Measurements from ENCODE around the gene LRP1B. TPM values are rescaled to one million over a fixed set of nuclear protein-coding genes. Genes with fewer than 3 reads are reported as not detected.

Gene LRP1B
- total RNA-seq, 2 experiments from 2014 or later: not detected

DNA sequence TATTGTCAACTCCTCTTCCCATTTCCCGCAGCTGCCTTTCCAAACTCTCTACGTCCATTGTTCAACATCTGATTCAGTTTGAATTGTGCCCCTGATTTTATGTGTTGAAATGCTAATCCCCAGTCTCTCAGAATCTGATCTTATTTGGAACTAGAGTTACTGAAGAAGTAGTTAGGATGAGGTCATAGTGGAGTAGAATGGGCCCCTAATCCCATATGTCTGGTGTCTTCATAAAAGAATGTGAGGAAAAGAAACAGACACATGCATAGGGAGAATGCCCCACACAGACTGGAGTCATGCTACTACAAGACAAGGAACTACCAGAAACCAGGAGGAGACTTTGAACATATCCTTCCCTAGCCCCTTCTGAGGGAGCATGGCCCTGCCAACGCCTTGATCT, 99.2 kb downstream of the LRP1B start:
- Mint-ChIP-seq H3K9me3 (ENCODE audit: insufficient read depth) (no peaks in the 10 kb centered on the region), H3K36me3 (ENCODE audit: low read depth) (no peaks in the 10 kb centered on the region), H3K4me3 (no peak overlapping the region), H3K27ac (no peak overlapping the region), H3K4me1 (ENCODE audit: low read depth) (no peaks in the 10 kb centered on the region), H3K27me3 (ENCODE audit: low read depth) (no peaks in the 10 kb centered on the region)
- ATAC-seq: no peak
- ChIA-PET POLR2A (no interaction called here), CTCF (no interaction called here)
- no peak for DNase-seq

DNA sequence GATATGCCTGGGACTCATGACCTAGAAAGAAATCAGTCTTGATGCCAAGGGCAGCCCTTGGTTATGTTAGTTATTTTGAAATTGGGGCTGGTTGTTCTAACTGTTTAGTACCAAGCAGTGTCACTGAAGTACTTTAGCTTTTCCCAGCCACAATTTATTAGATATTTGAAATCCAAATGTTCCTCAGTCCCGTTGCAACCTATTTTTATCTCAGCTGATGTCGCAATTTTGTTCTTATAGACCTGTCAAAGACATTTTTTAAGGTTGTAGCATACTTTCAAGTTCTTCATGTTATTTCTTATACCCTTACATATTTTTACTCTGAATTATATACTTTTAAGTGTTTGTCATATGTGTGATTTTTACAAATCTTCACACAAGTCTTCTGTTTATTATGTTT, 100.1 kb downstream of the LRP1B start:
- no peaks in the 10 kb centered on the region for H3K4me1 Mint-ChIP-seq (ENCODE audit: low read depth)
- CTCF ChIA-PET: no interaction called here
- DNase-seq (no peak), ATAC-seq (no peak)
- H3K4me3 Mint-ChIP-seq: no peak overlapping the region
- H3K27ac Mint-ChIP-seq: no peak overlapping the region
- H3K9me3 Mint-ChIP-seq (ENCODE audit: insufficient read depth): no peaks in the 10 kb centered on the region
- no peaks in the 10 kb centered on the region for H3K36me3 Mint-ChIP-seq (ENCODE audit: low read depth)
- POLR2A ChIA-PET: no interaction called here
- H3K27me3 Mint-ChIP-seq (ENCODE audit: low read depth): no peaks in the 10 kb centered on the region

DNA sequence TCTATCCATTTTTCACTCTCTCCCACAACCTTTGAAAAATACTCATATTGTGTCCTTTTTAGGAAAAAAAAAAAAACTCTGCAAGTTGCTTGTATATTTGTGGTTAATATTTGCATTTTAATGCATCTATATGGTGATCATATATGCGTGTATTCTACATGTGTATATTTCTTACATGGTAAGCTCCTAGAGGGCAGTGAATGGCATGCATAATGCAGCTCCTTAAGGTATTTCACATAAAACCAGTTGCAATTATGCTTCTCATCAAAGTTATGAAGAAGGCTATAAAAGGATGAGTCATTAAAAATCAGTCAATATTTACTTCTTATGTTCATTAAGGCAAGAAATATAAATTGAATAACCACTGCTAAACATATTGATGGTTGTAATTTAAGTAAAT, 100.8 kb downstream of the LRP1B start:
- POLR2A ChIA-PET: no interaction called here
- DNase-seq (no peak), ATAC-seq (no peak)
- H3K36me3 Mint-ChIP-seq (ENCODE audit: low read depth): no peaks in the 10 kb centered on the region
- no peak overlapping the region for H3K4me3 Mint-ChIP-seq
- no peaks in the 10 kb centered on the region for H3K9me3 Mint-ChIP-seq (ENCODE audit: insufficient read depth)
- no peaks in the 10 kb centered on the region for H3K4me1 Mint-ChIP-seq (ENCODE audit: low read depth)
- no peak overlapping the region for H3K27ac Mint-ChIP-seq
- CTCF ChIA-PET: interaction anchor here (0.6 kb wide), 1 partner anchor 27 kb away, joined by 4 read pairs; no protein-coding TSS in a partner anchor
- no peaks in the 10 kb centered on the region for H3K27me3 Mint-ChIP-seq (ENCODE audit: low read depth)

DNA sequence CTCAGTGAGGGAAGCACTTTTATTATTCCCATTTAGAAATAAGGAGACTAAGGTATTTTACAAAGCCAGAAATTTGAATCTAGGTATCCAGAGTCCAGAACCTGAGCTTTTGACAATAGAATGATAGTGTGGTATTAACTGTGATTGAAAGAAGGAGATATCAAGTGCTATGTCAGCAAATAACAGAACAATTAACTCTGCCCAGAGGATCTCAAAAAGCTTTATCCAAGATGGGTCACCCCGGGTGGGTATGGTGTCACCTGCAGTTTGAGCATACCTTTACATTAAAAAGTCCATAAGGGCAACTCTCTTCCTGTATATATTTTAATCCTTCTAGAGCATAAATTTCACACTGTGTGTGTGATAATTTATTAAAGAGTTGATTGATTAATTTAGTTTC, 105.4 kb downstream of the LRP1B start:
- no peaks in the 10 kb centered on the region for H3K9me3 Mint-ChIP-seq (ENCODE audit: insufficient read depth)
- no peak overlapping the region for H3K4me3 Mint-ChIP-seq
- no peaks in the 10 kb centered on the region for H3K27me3 Mint-ChIP-seq (ENCODE audit: low read depth)
- no peak for DNase-seq
- ATAC-seq: no peak
- no peaks in the 10 kb centered on the region for H3K36me3 Mint-ChIP-seq (ENCODE audit: low read depth)
- H3K27ac Mint-ChIP-seq: no peak overlapping the region
- ChIA-PET CTCF (no interaction called here), POLR2A (no interaction called here)
- H3K4me1 Mint-ChIP-seq (ENCODE audit: low read depth): no peaks in the 10 kb centered on the region

DNA sequence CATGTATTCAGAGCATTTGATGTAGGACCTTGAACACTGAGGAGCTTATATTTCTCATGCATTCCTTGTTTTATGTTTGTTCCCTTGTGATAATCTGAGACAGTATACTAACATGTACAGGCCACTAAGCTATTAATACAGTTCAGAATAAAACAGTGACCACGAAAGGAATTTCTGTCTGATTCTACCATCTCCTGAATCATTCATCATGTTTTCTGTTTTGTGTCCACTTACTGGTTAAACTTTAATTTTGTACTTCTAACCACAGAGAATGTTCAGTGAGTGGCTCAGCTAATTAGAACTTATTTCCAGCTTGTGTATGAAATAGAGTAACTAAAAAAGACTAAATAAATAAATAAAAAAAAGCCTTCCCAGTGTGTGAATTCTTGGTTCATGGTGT, 110.4 kb downstream of the LRP1B start:
- Mint-ChIP-seq H3K9me3 (ENCODE audit: insufficient read depth) (no peaks in the 10 kb centered on the region), H3K4me3 (no peak overlapping the region), H3K27ac (no peak overlapping the region), H3K4me1 (ENCODE audit: low read depth) (no peaks in the 10 kb centered on the region), H3K36me3 (ENCODE audit: low read depth) (no peaks in the 10 kb centered on the region), H3K27me3 (ENCODE audit: low read depth) (no peaks in the 10 kb centered on the region)
- ChIA-PET POLR2A (no interaction called here), CTCF (no interaction called here)
- no peak for ATAC-seq
- no peak for DNase-seq

DNA sequence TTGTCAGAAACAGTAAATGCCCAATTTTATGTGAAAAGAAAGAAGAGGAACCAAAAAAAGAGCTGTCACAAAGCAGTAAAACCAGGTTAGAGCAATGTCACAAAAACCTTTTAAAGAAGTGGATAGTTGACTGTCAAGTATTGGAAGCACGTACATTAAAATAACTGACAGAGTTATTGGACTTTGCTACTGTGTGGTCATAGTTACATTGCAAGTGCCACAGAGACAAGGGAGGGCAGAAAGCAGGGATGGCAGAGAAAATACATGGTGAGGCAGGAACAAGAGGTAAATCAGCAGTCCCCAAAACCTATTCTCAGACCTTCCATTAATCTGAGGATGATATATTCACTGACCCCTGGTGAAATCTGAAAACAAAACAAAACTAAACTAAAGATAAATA, 116.3 kb downstream of the LRP1B start:
- no peak for DNase-seq
- Mint-ChIP-seq H3K27ac (no peak overlapping the region), H3K4me3 (no peak overlapping the region), H3K9me3 (ENCODE audit: insufficient read depth) (peaks cover 7% of the 10 kb centered on the region), H3K4me1 (ENCODE audit: low read depth) (no peaks in the 10 kb centered on the region), H3K36me3 (ENCODE audit: low read depth) (no peaks in the 10 kb centered on the region), H3K27me3 (ENCODE audit: low read depth) (no peaks in the 10 kb centered on the region)
- POLR2A ChIA-PET: no interaction called here
- CTCF ChIA-PET: no interaction called here
- no peak for ATAC-seq

DNA sequence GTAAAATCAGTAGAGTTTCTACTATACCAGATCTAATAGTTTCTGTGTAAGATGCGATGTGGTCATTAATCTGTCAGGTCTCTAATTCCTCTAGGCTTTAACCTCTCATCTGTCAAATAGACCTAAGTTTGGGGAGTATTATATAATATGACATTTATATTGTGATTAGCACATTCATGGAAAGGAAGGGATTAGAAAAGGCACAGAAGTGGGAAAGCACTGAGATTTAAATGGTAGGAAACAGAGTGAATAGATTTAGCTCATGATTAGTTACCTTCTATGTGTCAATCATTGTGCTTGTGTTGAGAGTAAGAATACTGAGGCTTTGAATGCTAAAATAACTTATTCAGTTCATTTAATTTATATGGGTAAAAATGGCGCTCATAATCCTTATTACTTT, 118.0 kb downstream of the LRP1B start:
- no peaks in the 10 kb centered on the region for H3K27me3 Mint-ChIP-seq (ENCODE audit: low read depth)
- H3K9me3 Mint-ChIP-seq (ENCODE audit: insufficient read depth): peaks cover 7% of the 10 kb centered on the region
- DNase-seq: no peak
- POLR2A ChIA-PET: no interaction called here
- no peaks in the 10 kb centered on the region for H3K4me1 Mint-ChIP-seq (ENCODE audit: low read depth)
- H3K36me3 Mint-ChIP-seq (ENCODE audit: low read depth): no peaks in the 10 kb centered on the region
- H3K27ac Mint-ChIP-seq: no peak overlapping the region
- no peak for ATAC-seq
- CTCF ChIA-PET: no interaction called here
- H3K4me3 Mint-ChIP-seq: no peak overlapping the region

DNA sequence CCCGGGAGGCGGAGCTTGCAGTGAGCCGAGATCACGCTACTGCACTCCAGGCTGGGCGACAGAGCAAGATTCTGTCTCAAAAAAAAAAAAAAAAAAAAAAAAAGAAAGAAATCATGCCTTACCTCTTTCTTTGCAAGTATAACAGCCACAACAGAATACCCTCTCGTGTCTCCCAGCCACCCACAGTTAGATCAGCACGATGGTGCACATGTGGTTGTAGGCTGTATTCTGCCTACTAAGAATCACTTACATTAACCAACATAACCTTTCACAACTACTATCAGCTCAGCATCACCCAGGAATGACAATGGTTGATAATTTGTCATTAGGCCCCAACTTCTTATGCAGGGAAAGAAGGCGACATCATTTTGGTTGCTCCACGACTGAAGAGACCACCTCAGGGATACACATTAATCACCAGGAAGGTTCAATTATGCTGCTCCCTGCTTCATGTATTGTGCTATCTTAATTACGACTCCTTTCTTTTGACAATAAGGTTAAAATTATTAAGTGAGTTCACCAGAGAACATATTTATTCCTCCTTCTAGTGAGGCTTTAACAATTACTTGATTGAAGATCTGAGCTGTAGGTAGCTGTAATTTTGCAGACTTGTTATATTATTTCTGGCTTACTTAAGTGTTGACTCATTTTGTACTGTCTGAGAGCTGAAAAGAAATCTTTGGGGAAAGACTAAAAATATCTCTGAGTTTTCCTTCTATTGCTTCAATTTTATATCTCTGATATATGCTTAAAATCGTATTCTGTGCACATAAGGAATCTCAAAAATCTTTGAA, 120.1 kb downstream of the LRP1B start:
- DNase-seq: no peak
- H3K36me3 Mint-ChIP-seq (ENCODE audit: low read depth): no peaks in the 10 kb centered on the region
- no peaks in the 10 kb centered on the region for H3K27me3 Mint-ChIP-seq (ENCODE audit: low read depth)
- ATAC-seq: no peak
- peaks cover 7% of the 10 kb centered on the region for H3K9me3 Mint-ChIP-seq (ENCODE audit: insufficient read depth)
- H3K4me3 Mint-ChIP-seq: no peak overlapping the region
- POLR2A ChIA-PET: no interaction called here
- no peaks in the 10 kb centered on the region for H3K4me1 Mint-ChIP-seq (ENCODE audit: low read depth)
- CTCF ChIA-PET: no interaction called here
- no peak overlapping the region for H3K27ac Mint-ChIP-seq

DNA sequence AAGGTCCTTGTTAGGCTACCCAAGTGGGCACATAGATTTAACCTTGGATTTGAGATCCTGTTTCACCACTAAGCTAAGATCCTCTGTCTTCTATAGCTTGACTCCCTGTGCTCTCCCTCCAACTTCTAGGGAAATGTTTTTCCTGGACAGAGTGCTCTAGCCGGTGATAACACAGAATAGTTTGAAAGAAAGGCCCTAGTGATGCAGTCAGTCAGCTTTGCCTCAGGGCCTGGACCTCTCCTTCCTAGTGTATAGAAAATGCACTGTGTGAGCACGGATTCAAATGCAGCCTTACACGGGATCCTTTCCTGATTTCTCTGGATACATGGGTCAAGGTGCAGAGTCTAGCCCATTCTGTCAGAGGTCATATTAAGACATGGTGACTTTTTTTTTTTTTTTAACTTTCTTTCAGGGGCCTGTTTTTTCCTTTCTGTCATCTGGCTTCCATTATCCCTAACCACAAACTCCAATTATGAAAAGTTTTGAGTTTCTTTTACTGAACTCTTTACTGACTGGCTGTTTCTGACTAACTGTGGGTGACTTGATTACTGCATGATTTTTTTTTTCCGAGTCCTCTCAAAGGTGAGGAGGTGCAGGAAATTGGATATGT, 122.6 kb downstream of the LRP1B start:
- ATAC-seq (no peak), DNase-seq (no peak)
- no peak overlapping the region for H3K4me3 Mint-ChIP-seq
- ChIA-PET POLR2A (no interaction called here), CTCF (no interaction called here)
- H3K27me3 Mint-ChIP-seq (ENCODE audit: low read depth): no peaks in the 10 kb centered on the region
- H3K9me3 Mint-ChIP-seq (ENCODE audit: insufficient read depth): peaks cover 7% of the 10 kb centered on the region
- no peaks in the 10 kb centered on the region for H3K4me1 Mint-ChIP-seq (ENCODE audit: low read depth)
- H3K27ac Mint-ChIP-seq: no peak overlapping the region
- H3K36me3 Mint-ChIP-seq (ENCODE audit: low read depth): no peaks in the 10 kb centered on the region

DNA sequence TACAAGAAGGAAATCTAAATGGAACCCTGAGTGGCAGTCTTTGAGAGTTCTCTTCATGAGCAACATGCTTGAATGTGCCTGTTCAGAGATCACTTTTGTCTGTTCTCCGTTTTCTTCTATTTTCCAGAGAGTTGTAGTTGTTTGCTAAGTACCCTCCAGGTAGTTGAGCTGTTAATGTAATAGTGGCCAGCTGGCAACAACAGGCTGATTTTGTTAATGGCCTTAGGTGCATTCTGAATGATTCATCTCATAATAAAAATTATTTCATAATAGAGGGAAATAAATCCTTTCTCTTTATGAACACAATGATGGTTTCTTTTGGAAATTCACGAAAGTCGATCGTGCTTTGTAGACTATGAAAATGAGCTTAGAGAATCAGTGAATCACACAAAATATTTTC, 136.8 kb downstream of the LRP1B start:
- Mint-ChIP-seq H3K4me1 (ENCODE audit: low read depth) (no peaks in the 10 kb centered on the region), H3K27ac (no peak overlapping the region), H3K27me3 (ENCODE audit: low read depth) (no peaks in the 10 kb centered on the region), H3K36me3 (ENCODE audit: low read depth) (no peaks in the 10 kb centered on the region), H3K4me3 (no peak overlapping the region), H3K9me3 (ENCODE audit: insufficient read depth) (peaks cover 3% of the 10 kb centered on the region)
- CTCF ChIA-PET: no interaction called here
- DNase-seq (no peak), ATAC-seq (no peak)
- POLR2A ChIA-PET: no interaction called here

DNA sequence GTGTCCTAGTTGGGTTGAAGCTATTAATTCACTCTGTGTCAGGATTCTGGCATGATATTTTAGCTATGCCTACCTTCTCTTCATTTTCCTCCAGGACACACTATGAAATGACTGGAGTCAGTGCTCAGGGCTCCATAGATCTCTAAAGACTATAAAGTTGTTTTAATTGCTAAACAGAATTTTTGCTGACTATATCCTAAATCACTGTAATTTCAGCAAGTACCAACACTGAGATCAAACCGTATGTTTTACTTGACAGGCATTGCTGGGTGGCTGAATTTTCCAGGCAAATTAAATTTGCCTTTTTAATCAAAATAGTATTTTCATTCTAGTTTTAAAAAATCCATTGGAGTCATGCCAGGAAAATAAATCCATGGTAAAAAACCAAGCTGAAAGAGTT, 138.1 kb downstream of the LRP1B start:
- H3K4me1 Mint-ChIP-seq (ENCODE audit: low read depth): no peaks in the 10 kb centered on the region
- CTCF ChIA-PET: no interaction called here
- no peak for ATAC-seq

DNA sequence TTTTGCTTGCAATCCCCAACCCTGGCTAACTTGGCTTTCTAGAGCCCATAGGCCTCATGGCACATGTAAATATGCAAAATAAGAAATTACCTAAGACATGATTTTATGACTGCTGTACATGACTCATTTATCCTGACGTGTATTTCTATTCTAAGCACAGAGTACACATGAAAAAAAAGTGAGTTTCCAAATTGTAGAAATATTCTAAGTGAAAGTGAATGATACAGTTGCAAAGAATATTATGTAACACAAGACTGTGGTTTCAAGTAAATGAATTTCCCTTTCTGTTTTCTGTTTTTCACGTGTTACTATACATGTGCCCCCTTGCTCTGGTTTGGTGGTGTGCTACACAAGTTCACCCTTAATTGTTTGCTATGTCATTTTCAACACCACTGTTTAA, 162.4 kb downstream of the LRP1B start:
- ATAC-seq: no peak
- H3K27me3 Mint-ChIP-seq (ENCODE audit: low read depth): no peaks in the 10 kb centered on the region
- H3K27ac Mint-ChIP-seq: no peak overlapping the region
- no peaks in the 10 kb centered on the region for H3K36me3 Mint-ChIP-seq (ENCODE audit: low read depth)
- ChIA-PET POLR2A (no interaction called here), CTCF (no interaction called here)
- no peaks in the 10 kb centered on the region for H3K4me1 Mint-ChIP-seq (ENCODE audit: low read depth)
- no peak overlapping the region for H3K4me3 Mint-ChIP-seq
- DNase-seq: no peak
- peaks cover 8% of the 10 kb centered on the region for H3K9me3 Mint-ChIP-seq (ENCODE audit: insufficient read depth)

More for the DNA sequence above, 138.1 kb downstream of the LRP1B start:
- H3K27me3 Mint-ChIP-seq (ENCODE audit: low read depth): no peaks in the 10 kb centered on the region
- H3K27ac Mint-ChIP-seq: no peak overlapping the region
- POLR2A ChIA-PET: no interaction called here
- no peaks in the 10 kb centered on the region for H3K36me3 Mint-ChIP-seq (ENCODE audit: low read depth)
- DNase-seq: no peak
- no peak overlapping the region for H3K4me3 Mint-ChIP-seq
- H3K9me3 Mint-ChIP-seq (ENCODE audit: insufficient read depth): peaks cover 3% of the 10 kb centered on the region

DNA sequence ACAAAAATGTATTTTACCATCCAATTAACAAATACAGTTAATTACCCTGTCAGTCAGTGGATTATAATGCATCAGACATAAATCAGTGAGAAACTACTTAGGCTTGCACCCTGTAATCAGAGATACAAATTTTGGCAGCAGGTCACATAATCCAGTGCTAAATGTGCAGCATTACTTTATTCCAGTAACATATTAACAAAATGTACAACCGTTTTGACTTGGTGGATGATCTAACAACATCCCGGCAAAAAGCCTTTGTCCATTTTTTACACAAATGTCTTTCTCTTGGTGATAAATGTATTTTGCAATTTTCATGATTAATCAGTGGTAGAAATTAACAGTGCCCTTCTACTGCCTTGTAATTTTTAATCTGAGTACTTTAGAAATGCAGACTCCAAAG, 162.8 kb downstream of the LRP1B start:
- H3K27me3 Mint-ChIP-seq (ENCODE audit: low read depth): no peaks in the 10 kb centered on the region
- no peak overlapping the region for H3K27ac Mint-ChIP-seq
- ATAC-seq (no peak), DNase-seq (no peak)
- H3K4me3 Mint-ChIP-seq: no peak overlapping the region
- H3K36me3 Mint-ChIP-seq (ENCODE audit: low read depth): no peaks in the 10 kb centered on the region
- H3K9me3 Mint-ChIP-seq (ENCODE audit: insufficient read depth): peaks cover 8% of the 10 kb centered on the region
- CTCF ChIA-PET: no interaction called here
- H3K4me1 Mint-ChIP-seq (ENCODE audit: low read depth): no peaks in the 10 kb centered on the region
- POLR2A ChIA-PET: no interaction called here

Measured in activated CD8-positive, alpha-beta T cell treated with anti-CD3 and anti-CD28 coated beads, Interleukin-2, amount 10 ng/mL, durations not matched to agents 7 days and 5 days (primary cell).